Right atrium auricular region (tissue), 2 donors: ENCODE data around the gene EYA2. TPM values are rescaled to one million over a fixed set of nuclear protein-coding genes. Genes with fewer than 3 reads are reported as not detected.
A peak's percentile ranks its signal among the peaks of the same experiment; 100 is the strongest.

Experiments used
- DNase-seq: peaks from one replicate; pipeline ENCODE4 v3.0.0-alpha.2; 2019; ENCODE audit warnings: low spot score
- H3K27ac ChIP-seq, 2 donors: fragments of 200-600 bp; sonication (generic); 1 replicate in 1 of 2; 2 replicates in 1 of 2; pipeline ENCODE4 v1.5.1; 2016 to 2019
- H3K27me3 ChIP-seq, 2 donors: fragments of 200-600 bp; sonication (generic); one replicate each; pipeline versions ENCODE4 v1.5.1 to v1.6.0; 2017 to 2019
- H3K36me3 ChIP-seq: fragments of 200-600 bp; sonication (generic); one replicate; pipeline ENCODE4 v1.5.1; 2016
- H3K4me1 ChIP-seq, 2 donors: fragments of 200-600 bp; sonication (generic); one replicate each; pipeline versions ENCODE4 v1.5.1 to v1.6.0; 2017 to 2019
- H3K4me3 ChIP-seq, 2 donors: fragments of 200-600 bp; sonication (generic); 1 replicate in 1 of 2; 2 replicates in 1 of 2; pipeline ENCODE4 v1.5.1; 2017 to 2019; ENCODE audit warnings: mild to moderate bottlenecking in 1 of 2, moderate library complexity in 1 of 2
- H3K9me3 ChIP-seq, 2 donors: fragments of 200-600 bp; sonication (generic); one replicate each; pipeline ENCODE4 v1.5.1; 2019
- total RNA-seq, 2 donors: library from RNA; depleted of rRNA; stranded (reverse); fragments of >200 nt; gene quantifications; one replicate each; pipeline ENCODE4 v1.1.0, GENCODE V29; 2016
- TF ChIP-seq, protein P1 (sequence below), 2 donors: fragments of 200-600 bp; sonication (generic); IDR thresholded peaks; one replicate each; pipeline ENCODE4 v1.5.1; 2019; ENCODE audit warnings: antibody characterized with exemption in 2 of 2

Gene EYA2
- total RNA-seq, 2 donors from 2014 or later, result 0.30 to 2.6 TPM

DNA sequence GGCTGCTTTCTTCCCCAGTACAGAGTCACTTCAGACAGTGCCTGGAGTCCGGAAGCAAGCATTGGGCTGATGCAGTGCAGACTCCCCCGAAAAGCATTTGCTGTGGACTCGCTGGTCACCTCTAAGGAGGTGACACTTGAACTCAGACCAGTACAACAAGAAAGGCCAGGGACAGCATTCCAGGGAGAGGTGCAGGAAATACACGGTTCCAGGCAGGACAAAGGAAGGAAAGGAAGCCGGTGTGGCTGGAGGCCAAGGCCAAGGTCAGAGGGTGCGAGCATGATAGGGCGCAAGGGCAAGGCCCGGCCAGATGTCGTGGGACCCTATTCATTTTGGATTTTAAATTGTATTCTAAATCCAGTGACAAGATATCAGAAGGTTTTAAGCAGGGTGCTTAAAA, 300.9 kb downstream of the EYA2 start:
- Histone ChIP-seq H3K9me3 (no peaks in the 10 kb centered on the region), H3K27ac (no peak overlapping the region), H3K27me3 (no peaks in the 10 kb centered on the region), H3K36me3 (no peaks in the 10 kb centered on the region), H3K4me1 (peaks cover 0 to 9% of the 10 kb centered on the region in 2 donors), H3K4me3 (no peak overlapping the region)
- TF ChIP-seq, protein P1, sequence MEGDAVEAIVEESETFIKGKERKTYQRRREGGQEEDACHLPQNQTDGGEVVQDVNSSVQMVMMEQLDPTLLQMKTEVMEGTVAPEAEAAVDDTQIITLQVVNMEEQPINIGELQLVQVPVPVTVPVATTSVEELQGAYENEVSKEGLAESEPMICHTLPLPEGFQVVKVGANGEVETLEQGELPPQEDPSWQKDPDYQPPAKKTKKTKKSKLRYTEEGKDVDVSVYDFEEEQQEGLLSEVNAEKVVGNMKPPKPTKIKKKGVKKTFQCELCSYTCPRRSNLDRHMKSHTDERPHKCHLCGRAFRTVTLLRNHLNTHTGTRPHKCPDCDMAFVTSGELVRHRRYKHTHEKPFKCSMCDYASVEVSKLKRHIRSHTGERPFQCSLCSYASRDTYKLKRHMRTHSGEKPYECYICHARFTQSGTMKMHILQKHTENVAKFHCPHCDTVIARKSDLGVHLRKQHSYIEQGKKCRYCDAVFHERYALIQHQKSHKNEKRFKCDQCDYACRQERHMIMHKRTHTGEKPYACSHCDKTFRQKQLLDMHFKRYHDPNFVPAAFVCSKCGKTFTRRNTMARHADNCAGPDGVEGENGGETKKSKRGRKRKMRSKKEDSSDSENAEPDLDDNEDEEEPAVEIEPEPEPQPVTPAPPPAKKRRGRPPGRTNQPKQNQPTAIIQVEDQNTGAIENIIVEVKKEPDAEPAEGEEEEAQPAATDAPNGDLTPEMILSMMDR (IDR thresholded peaks at IDR 0.05), result no peak
- no peak for DNase-seq

DNA sequence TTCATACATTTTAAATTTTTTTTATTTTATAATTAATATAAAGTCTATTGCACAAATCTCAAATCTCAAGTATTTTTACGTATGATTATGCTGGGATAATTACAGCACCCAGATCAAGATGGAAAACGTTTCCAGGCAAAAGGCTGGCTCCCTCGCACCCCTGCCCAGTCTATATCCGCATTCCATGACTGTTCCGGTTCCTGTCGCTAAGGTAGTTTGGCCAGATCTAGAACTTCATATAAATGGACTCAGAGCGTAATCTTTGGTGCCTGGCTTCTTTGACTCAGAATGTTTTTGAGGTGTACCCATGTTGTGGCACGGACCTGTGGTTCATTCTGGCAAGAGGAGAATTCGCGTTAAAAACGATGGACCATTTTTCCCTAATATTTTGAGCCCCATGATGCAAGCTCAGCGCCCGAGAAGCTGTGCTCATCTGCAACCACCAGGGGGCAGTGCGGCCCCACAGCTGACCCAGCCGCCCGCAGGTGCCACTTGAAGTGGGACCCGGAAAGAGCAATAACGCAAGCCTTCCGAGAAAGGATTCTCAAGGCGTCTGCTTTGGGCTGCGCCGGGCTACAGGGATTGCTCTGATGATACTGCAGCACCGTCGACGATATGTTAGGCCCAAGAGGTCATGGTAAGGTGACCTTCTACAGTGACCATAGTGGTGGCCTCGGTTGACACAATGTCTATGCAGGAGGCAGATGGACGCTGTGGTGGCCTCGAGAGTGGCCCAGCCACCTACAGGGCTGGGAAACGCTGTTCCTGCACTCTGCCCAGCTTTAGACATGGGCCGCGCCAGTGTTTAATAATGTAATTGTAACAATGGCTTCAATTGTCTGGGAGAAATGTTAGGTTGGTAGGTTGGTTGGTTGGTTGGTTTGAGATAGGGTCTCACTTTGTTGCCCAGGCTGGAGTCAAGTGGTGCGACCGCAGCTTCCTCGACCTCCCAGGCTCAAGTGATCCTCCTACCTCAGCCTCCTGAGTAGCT, 301.7 kb downstream of the EYA2 start:
- Histone ChIP-seq H3K4me3 (no peak overlapping the region), H3K27me3 (no peaks in the 10 kb centered on the region), H3K4me1 (peaks cover 0 to 9% of the 10 kb centered on the region in 2 donors), H3K36me3 (no peaks in the 10 kb centered on the region), H3K9me3 (no peaks in the 10 kb centered on the region), H3K27ac (no peak overlapping the region)
- DNase-seq, result peak; percentile 77
- TF ChIP-seq, protein P1 (IDR thresholded peaks at IDR 0.05), result peak; percentile 94 to 96

DNA sequence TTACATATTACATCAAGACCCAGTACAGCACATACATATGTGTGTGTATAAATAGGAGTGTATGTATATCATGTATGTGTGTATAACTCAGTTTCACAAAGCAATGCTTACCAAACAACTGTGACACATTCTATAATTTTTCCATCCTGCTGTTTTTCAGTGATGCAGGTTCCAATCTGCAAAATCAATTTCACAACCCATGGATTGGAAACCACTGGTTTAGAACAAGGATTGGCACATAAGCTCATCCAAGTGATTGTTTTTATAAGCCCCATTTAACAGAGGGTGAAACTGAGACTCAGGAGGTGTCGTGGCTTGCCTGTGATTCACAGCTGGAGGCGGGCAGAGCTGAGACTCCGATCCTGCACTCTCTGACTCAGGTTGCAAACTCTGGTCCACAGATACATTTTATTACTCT, 303.6 kb downstream of the EYA2 start:
- TF ChIP-seq, protein P1 (IDR thresholded peaks at IDR 0.05), result no peak
- Histone ChIP-seq H3K36me3 (no peaks in the 10 kb centered on the region), H3K9me3 (no peaks in the 10 kb centered on the region), H3K27ac (no peak overlapping the region), H3K4me1 (peaks cover 0 to 9% of the 10 kb centered on the region in 2 donors), H3K27me3 (no peaks in the 10 kb centered on the region), H3K4me3 (no peak overlapping the region)
- DNase-seq, result no peak

DNA sequence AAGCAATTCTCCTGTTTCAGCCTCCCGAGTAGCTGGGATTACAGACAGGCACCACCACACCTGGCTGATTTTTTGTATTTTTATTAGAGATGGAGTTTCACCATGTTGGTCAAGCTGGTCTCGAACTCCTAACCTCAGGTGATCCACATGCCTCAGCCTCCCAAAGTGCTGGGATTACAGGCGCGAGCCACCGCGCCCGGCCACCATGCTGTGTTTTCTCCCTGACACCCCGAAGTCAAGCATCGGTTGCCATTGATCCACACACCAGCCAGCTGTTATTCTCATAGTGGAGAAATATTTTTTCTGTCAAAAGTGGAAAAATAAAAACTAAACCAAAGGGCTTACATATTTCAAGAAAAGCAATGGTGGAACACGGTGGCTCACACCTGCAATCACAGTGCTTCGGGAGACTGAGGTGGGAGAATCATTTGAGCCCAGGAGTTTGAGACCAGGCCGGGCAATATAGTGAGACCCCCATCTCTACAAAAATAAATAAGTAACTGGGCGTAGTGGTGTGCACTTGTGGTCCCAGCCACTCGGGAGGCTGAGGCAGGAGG, 304.4 kb downstream of the EYA2 start:
- Histone ChIP-seq H3K4me3 (no peak overlapping the region), H3K9me3 (no peaks in the 10 kb centered on the region), H3K27ac (no peak overlapping the region), H3K4me1 (peaks cover 0 to 9% of the 10 kb centered on the region in 2 donors), H3K36me3 (no peaks in the 10 kb centered on the region), H3K27me3 (no peaks in the 10 kb centered on the region)
- TF ChIP-seq, protein P1 (IDR thresholded peaks at IDR 0.05), result no peak
- no peak for DNase-seq

DNA sequence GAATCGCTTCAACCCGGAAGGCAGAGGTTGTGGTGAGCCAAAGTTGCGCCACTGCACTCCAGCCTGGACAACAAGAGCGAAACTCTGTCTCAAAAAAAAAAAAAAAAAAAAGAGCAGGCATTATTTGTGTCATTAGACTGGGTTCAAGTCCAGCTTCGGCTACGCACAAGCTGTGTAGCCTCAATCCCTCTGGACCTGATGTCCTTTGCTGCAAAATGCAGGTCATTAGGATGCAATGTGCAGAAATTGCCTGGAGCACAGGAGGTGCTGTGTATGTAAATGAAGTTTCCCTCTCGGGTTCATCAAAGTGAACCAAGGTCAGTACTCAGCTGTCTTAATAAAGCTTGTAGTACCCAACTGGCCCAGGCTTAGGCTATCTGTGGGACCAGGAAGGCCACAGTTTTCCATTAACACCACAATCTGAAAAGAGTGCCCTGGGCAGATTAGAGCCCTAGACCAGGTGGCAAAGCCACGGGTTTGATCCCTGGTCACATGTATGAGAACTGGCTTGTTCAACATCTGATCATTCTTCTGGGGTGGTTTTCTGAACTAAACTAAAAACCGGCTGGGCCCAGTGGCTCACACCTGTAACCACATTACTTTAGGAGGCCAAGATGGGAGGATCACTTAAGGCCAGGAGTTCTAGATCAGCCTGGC, 306.6 kb downstream of the EYA2 start:
- no peaks in the 10 kb centered on the region for H3K27me3 ChIP-seq
- H3K4me1 ChIP-seq, result peaks cover 0 to 7% of the 10 kb centered on the region in 2 donors
- no peak for DNase-seq
- H3K27ac ChIP-seq, result no peak overlapping the region
- TF ChIP-seq, protein P1 (IDR thresholded peaks at IDR 0.05), result no peak
- H3K4me3 ChIP-seq, result no peak overlapping the region
- no peaks in the 10 kb centered on the region for H3K9me3 ChIP-seq
- H3K36me3 ChIP-seq, result no peaks in the 10 kb centered on the region
